Hepatocyte (in vitro differentiated cells): ENCODE data around the gene RDH13.

Source experiments
- EZH2 ChIP-seq: fragments of 200-600 bp; sonication (generic); IDR thresholded peaks from 2 replicates; pipeline ENCODE4 v1.6.1; 2016; ENCODE audit warnings: antibody characterized with exemption, mild to moderate bottlenecking, borderline replicate concordance
- TF ChIP-seq, protein P1 (sequence below): fragments of 200-600 bp; sonication (generic); IDR thresholded peaks from 2 replicates; pipeline ENCODE4 v1.5.1; 2016; ENCODE audit warnings: antibody characterized with exemption, mild to moderate bottlenecking; ENCODE audit not compliant: poor library complexity

DNA sequence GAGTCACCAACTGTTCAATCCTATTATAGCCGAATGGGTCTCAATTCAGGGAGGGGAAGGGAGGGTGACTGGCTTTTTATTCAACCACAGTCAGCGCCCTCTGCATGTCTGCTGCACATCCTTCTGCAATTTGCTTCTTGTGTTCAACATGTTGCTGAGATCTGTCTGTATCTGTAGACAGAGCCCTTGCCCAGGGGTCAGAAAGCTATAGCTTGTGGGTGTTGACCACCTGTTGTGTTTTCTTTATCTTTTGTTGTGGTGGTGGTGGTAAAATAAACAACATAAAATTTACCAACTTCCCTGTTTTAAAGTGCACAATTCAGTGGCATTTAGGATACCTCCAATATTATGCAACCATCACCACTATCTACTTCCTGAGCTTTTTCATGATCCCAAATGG, 42.3 kb upstream of the RDH13 start:
- TF ChIP-seq, protein P1, sequence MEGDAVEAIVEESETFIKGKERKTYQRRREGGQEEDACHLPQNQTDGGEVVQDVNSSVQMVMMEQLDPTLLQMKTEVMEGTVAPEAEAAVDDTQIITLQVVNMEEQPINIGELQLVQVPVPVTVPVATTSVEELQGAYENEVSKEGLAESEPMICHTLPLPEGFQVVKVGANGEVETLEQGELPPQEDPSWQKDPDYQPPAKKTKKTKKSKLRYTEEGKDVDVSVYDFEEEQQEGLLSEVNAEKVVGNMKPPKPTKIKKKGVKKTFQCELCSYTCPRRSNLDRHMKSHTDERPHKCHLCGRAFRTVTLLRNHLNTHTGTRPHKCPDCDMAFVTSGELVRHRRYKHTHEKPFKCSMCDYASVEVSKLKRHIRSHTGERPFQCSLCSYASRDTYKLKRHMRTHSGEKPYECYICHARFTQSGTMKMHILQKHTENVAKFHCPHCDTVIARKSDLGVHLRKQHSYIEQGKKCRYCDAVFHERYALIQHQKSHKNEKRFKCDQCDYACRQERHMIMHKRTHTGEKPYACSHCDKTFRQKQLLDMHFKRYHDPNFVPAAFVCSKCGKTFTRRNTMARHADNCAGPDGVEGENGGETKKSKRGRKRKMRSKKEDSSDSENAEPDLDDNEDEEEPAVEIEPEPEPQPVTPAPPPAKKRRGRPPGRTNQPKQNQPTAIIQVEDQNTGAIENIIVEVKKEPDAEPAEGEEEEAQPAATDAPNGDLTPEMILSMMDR = no peak
- no peak for TF ChIP-seq EZH2
